HepG2 (cell line): ENCODE results near the gene TTLL4. TPM values are rescaled to one million over a fixed set of nuclear protein-coding genes. Genes with fewer than 3 reads are reported as not detected.

Experiments used
- DR1 ChIP-seq: sonication (generic); formaldehyde crosslinking; IDR thresholded peaks from 2 replicates; pipeline ENCODE4 v1.8.0; 2021; ENCODE audit warnings: mild to moderate bottlenecking, missing genetic modification reagents, inconsistent platforms
- ETV6 ChIP-seq: sonication (generic); formaldehyde crosslinking; conservative IDR thresholded peaks from 2 replicates; pipeline ENCODE4 v1.4.0; 2020; ENCODE audit warnings: missing genetic modification reagents
- GABPB1 ChIP-seq: IDR thresholded peaks from 2 replicates; pipeline ENCODE4 v1.6.1; 2016; ENCODE audit warnings: mild to moderate bottlenecking, missing genetic modification reagents, moderate library complexity, missing compliant biosample characterization
- GATAD1 ChIP-seq: IDR thresholded peaks from 2 replicates; pipeline ENCODE4 v1.6.1; 2016; ENCODE audit warnings: missing genetic modification reagents, missing compliant biosample characterization
- HOXA3 ChIP-seq: sonication (generic); formaldehyde crosslinking; IDR thresholded peaks from 2 replicates; pipeline ENCODE4 v1.5.0; 2020; ENCODE audit warnings: missing genetic modification reagents
- NKX3-1 ChIP-seq: sonication (generic); formaldehyde crosslinking; IDR thresholded peaks from 2 replicates; pipeline ENCODE4 v1.5.0; 2020; ENCODE audit warnings: missing genetic modification reagents
- TAF1 ChIP-seq: sonication (generic); formaldehyde crosslinking; IDR thresholded peaks from 2 replicates; pipeline ENCODE4 v1.4.0; 2020; ENCODE audit warnings: missing genetic modification reagents
- TAF15 ChIP-seq: fragments of 200-400 bp; formaldehyde crosslinking; IDR thresholded peaks from one replicate; pipeline ENCODE4 v1.6.1; 2018; ENCODE audit warnings: mild to moderate bottlenecking, low read depth, low read length; ENCODE audit not compliant: poor library complexity, severe bottlenecking
- TGIF2 ChIP-seq: IDR thresholded peaks from 2 replicates; pipeline ENCODE4 v1.6.1; 2016; ENCODE audit warnings: control low read depth, missing compliant biosample characterization
- ZNF251 ChIP-seq: sonication (generic); formaldehyde crosslinking; IDR thresholded peaks from 2 replicates; pipeline ENCODE4 v1.9.0; 2021; ENCODE audit warnings: mild to moderate bottlenecking, missing genetic modification reagents
- ZNF354B ChIP-seq: sonication (generic); formaldehyde crosslinking; IDR thresholded peaks from 2 replicates; pipeline ENCODE4 v1.8.0; 2022; ENCODE audit warnings: mild to moderate bottlenecking, missing genetic modification reagents
- ZNF367 ChIP-seq: sonication (generic); formaldehyde crosslinking; IDR thresholded peaks from 2 replicates; pipeline ENCODE4 v1.4.0; 2020; ENCODE audit warnings: missing genetic modification reagents, borderline replicate concordance
- ZNF724P ChIP-seq: sonication (generic); formaldehyde crosslinking; IDR thresholded peaks from 2 replicates; pipeline ENCODE4 v1.8.0; 2022; ENCODE audit warnings: missing genetic modification reagents, borderline replicate concordance
- ZNF746 ChIP-seq: sonication (generic); formaldehyde crosslinking; IDR thresholded peaks from 2 replicates; pipeline ENCODE4 v1.8.0; 2022; ENCODE audit warnings: mild to moderate bottlenecking, missing genetic modification reagents
- polyA plus RNA-seq, 8 experiments: library from polyadenylated mRNA; depleted of rRNA in 3 of 8; stranded (reverse) in 7 of 8; unstranded in 1 of 8; fragments of >200 nt; fragmentation: Illumina TruSeq in 4 of 8; extraction: Trizol in 4 of 8; gene quantifications; 2 replicates each; pipeline versions ENCODE4 v1.2.1 to v1.2.3, GENCODE V29; 2011 to 2016; ENCODE audit warnings: low read depth in 4 of 8, missing spikeins in 1 of 8, mixed read lengths in 1 of 8; ENCODE audit not compliant: insufficient read depth in 1 of 8
- total RNA-seq, 5 experiments: library from RNA; depleted of rRNA; stranded (reverse); fragments of >200 nt; fragmentation: Illumina TruSeq; extraction: Trizol; gene quantifications; 2 replicates each; pipeline ENCODE4 v1.2.3, GENCODE V29; 2016; ENCODE audit warnings: low read depth in 1 of 5
- TF ChIP-seq, protein P1 (sequence below): sonication (generic); formaldehyde crosslinking; IDR thresholded peaks from 2 replicates; pipeline ENCODE4 v1.5.0; 2020; ENCODE audit warnings: missing genetic modification reagents
- TF ChIP-seq, protein P2 (sequence below): IDR thresholded peaks from 2 replicates; pipeline ENCODE4 v1.6.1; 2016; ENCODE audit warnings: mild to moderate bottlenecking, missing biosample characterization, missing genetic modification reagents
- TF ChIP-seq, protein P3 (sequence below): sonication (generic); formaldehyde crosslinking; conservative IDR thresholded peaks from 2 replicates; pipeline ENCODE4 v1.8.0; 2022; ENCODE audit warnings: missing genetic modification reagents
- TF ChIP-seq, protein P4 (sequence below): sonication (generic); formaldehyde crosslinking; IDR thresholded peaks from 2 replicates; pipeline ENCODE4 v1.5.0; 2020; ENCODE audit warnings: mild to moderate bottlenecking, missing genetic modification reagents, borderline replicate concordance
- TF ChIP-seq, protein P5 (sequence below): fragments of 450-650 bp; IDR thresholded peaks from 2 replicates; pipeline ENCODE4 v1.6.1; 2017; ENCODE audit warnings: mild to moderate bottlenecking

Gene TTLL4
- total and polyA plus RNA-seq, 2 of the 13 experiments (the other 11 are each of a cell fraction or from before 2014, with no cell fraction given) = 77.5 to 84.6 TPM

DNA sequence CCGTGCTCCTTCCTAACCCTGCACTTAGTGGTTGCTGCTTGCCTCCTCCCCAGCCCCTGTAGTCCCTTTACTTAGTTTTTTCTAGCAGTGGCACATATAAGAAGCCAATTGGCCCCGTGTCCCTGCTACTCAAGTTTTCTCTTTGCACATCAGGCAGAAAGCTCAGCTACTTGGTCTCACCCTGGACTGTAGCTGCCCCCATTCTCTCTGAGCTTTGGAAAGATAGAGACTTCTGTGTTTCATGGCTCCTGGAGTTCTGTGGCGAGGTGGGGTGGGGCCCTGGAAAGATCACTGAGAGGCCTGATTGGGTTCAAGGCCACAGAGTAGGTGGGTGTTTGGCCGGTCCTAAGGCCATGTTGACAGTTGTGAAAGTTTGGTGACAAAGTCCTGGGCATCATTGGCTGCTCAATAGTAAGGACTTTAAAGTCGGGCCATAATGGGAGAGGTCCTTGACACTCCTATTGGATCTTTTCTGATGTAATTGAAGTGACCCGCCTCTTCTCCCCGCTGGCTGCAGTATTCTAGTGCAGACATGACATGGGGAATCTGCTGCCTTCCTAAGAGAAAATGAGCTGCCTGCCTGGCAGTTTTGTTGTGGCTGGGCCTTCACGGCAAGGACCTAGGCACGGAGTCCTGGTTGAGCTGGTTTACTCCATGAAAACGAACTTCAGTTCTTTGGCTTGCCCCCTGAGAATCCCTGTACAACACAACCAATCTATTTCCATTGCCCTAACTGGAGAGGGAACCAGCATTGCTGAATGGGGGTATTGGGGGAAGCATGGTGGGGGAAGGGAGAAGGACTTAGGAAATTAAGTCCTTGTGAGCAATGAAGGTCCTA lies 45.2 kb downstream of the TTLL4 start (continued):
- TF ChIP-seq TAF1 (CRISPR knock-in tag) (peak; percentile 46; the same call in 1 of the 2 replicates), ZNF724P (peak; percentile 94), GABPB1 (CRISPR knock-in tag) (peak; percentile 46; the same call in 1 of the 2 replicates), TAF15 (no peak), ZNF354B (CRISPR knock-in tag) (no peak), ETV6 (CRISPR knock-in tag) (no peak; the same call in 1 of the 2 replicates), HOXA3 (CRISPR knock-in tag) (peak; percentile 97), NKX3-1 (CRISPR knock-in tag) (peak; percentile 88), ZNF746 (CRISPR knock-in tag) (peak; percentile 99), ZNF367 (CRISPR knock-in tag) (peak; percentile 94; the same call in 1 of the 2 replicates), GATAD1 (CRISPR knock-in tag) (peak; percentile 83), TGIF2 (CRISPR knock-in tag) (peak; percentile 78), ZNF251 (CRISPR knock-in tag) (no peak), DR1 (CRISPR knock-in tag) (peak; percentile 87)
- TF ChIP-seq, protein P1, sequence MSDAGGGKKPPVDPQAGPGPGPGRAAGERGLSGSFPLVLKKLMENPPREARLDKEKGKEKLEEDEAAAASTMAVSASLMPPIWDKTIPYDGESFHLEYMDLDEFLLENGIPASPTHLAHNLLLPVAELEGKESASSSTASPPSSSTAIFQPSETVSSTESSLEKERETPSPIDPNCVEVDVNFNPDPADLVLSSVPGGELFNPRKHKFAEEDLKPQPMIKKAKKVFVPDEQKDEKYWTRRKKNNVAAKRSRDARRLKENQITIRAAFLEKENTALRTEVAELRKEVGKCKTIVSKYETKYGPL (CRISPR knock-in tag) = peak; percentile 78; the same call in 1 of the 2 replicates
- TF ChIP-seq, protein P2, sequence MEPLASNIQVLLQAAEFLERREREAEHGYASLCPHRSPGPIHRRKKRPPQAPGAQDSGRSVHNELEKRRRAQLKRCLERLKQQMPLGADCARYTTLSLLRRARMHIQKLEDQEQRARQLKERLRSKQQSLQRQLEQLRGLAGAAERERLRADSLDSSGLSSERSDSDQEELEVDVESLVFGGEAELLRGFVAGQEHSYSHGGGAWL (CRISPR knock-in tag) = no peak; the same call in 1 of the 2 replicates
- TF ChIP-seq, protein P3, sequence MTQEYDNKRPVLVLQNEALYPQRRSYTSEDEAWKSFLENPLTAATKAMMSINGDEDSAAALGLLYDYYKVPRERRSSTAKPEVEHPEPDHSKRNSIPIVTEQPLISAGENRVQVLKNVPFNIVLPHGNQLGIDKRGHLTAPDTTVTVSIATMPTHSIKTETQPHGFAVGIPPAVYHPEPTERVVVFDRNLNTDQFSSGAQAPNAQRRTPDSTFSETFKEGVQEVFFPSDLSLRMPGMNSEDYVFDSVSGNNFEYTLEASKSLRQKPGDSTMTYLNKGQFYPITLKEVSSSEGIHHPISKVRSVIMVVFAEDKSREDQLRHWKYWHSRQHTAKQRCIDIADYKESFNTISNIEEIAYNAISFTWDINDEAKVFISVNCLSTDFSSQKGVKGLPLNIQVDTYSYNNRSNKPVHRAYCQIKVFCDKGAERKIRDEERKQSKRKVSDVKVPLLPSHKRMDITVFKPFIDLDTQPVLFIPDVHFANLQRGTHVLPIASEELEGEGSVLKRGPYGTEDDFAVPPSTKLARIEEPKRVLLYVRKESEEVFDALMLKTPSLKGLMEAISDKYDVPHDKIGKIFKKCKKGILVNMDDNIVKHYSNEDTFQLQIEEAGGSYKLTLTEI (CRISPR knock-in tag) = no peak
- TF ChIP-seq, protein P4, sequence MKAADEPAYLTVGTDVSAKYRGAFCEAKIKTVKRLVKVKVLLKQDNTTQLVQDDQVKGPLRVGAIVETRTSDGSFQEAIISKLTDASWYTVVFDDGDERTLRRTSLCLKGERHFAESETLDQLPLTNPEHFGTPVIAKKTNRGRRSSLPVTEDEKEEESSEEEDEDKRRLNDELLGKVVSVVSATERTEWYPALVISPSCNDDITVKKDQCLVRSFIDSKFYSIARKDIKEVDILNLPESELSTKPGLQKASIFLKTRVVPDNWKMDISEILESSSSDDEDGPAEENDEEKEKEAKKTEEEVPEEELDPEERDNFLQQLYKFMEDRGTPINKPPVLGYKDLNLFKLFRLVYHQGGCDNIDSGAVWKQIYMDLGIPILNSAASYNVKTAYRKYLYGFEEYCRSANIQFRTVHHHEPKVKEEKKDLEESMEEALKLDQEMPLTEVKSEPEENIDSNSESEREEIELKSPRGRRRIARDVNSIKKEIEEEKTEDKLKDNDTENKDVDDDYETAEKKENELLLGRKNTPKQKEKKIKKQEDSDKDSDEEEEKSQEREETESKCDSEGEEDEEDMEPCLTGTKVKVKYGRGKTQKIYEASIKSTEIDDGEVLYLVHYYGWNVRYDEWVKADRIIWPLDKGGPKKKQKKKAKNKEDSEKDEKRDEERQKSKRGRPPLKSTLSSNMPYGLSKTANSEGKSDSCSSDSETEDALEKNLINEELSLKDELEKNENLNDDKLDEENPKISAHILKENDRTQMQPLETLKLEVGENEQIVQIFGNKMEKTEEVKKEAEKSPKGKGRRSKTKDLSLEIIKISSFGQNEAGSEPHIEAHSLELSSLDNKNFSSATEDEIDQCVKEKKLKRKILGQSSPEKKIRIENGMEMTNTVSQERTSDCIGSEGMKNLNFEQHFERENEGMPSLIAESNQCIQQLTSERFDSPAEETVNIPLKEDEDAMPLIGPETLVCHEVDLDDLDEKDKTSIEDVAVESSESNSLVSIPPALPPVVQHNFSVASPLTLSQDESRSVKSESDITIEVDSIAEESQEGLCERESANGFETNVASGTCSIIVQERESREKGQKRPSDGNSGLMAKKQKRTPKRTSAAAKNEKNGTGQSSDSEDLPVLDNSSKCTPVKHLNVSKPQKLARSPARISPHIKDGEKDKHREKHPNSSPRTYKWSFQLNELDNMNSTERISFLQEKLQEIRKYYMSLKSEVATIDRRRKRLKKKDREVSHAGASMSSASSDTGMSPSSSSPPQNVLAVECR (CRISPR knock-in tag) = peak; percentile 72; the same call in 1 of the 2 replicates
- TF ChIP-seq, protein P5, sequence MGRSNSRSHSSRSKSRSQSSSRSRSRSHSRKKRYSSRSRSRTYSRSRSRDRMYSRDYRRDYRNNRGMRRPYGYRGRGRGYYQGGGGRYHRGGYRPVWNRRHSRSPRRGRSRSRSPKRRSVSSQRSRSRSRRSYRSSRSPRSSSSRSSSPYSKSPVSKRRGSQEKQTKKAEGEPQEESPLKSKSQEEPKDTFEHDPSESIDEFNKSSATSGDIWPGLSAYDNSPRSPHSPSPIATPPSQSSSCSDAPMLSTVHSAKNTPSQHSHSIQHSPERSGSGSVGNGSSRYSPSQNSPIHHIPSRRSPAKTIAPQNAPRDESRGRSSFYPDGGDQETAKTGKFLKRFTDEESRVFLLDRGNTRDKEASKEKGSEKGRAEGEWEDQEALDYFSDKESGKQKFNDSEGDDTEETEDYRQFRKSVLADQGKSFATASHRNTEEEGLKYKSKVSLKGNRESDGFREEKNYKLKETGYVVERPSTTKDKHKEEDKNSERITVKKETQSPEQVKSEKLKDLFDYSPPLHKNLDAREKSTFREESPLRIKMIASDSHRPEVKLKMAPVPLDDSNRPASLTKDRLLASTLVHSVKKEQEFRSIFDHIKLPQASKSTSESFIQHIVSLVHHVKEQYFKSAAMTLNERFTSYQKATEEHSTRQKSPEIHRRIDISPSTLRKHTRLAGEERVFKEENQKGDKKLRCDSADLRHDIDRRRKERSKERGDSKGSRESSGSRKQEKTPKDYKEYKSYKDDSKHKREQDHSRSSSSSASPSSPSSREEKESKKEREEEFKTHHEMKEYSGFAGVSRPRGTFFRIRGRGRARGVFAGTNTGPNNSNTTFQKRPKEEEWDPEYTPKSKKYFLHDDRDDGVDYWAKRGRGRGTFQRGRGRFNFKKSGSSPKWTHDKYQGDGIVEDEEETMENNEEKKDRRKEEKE = no peak
